Measurements from ENCODE around the gene TOR1AIP1.
A peak's percentile ranks its signal among the peaks of the same experiment; 100 is the strongest.

The TOR1AIP1 gene

DNA sequence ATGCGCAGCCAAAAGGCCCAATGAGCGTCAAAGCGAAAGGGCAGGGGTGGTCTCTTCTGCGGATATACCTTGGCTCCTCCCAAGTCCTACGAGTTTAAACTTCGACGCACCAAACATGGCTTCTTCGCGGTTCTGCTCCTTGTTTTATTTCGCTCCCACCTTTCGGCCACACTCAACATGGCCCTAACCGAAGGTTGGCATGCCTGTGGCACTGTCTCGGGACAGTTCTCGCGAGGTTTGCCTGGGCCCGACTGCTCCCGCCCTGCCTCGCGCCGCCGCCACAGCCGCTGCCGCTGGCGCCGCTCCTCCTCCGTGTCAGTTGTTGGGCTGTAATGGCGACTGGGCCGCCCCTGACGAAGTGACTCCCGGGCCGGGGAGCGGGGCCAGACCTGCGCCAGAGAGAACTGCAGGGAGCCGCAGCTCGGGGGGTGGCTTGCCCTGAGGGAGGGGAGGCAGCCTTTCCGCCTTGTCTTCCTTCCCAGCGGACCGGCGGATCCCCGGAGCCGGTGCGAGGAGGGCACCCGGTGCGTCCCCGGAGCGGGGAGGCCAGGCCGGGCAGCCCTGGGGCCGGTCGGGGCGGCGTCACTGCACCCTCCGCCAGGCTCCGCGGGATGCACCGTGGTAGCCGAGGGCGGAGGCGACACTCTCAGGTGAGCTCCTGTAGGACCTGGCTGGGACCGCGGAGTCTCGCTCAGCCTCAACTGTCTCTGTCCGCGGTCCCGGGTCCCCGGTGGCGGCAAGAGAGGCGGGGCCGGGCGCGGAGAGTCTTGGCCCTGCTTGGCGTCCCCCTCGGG lies 72.6 kb downstream of the TOR1AIP1 start, which contains the start of gene CEP350:
CEP350 (plus strand) TSS at position 318 of the 794 bp plus-strand sequence. CDS start 31,372 bp downstream, outside the sequence.
- H3K27me3 ChIP-seq (ENCODE audit: control insufficient read depth, low read length), result no peaks in the 10 kb centered on the region
- TF ChIP-seq EZH2phosphoT487 (IDR thresholded peaks at IDR 0.05; ENCODE audit: borderline replicate concordance, low read length), result no peak
- TF ChIP-seq, protein P1, sequence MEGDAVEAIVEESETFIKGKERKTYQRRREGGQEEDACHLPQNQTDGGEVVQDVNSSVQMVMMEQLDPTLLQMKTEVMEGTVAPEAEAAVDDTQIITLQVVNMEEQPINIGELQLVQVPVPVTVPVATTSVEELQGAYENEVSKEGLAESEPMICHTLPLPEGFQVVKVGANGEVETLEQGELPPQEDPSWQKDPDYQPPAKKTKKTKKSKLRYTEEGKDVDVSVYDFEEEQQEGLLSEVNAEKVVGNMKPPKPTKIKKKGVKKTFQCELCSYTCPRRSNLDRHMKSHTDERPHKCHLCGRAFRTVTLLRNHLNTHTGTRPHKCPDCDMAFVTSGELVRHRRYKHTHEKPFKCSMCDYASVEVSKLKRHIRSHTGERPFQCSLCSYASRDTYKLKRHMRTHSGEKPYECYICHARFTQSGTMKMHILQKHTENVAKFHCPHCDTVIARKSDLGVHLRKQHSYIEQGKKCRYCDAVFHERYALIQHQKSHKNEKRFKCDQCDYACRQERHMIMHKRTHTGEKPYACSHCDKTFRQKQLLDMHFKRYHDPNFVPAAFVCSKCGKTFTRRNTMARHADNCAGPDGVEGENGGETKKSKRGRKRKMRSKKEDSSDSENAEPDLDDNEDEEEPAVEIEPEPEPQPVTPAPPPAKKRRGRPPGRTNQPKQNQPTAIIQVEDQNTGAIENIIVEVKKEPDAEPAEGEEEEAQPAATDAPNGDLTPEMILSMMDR (IDR thresholded peaks at IDR 0.05; ENCODE audit: low read depth, low read length, poor library complexity, severe bottlenecking), result no peak
- peak within 1 kb of the TSS; percentile 78 for H3K27ac ChIP-seq (ENCODE audit: low read depth, low read length)
- H3K4me1 ChIP-seq (ENCODE audit: control insufficient read depth, low read length), result peaks cover 57% of the 10 kb centered on the region
- H3K4me2 ChIP-seq (ENCODE audit: low read length), result peak within 1 kb of the TSS; percentile 93
- H4K20me1 ChIP-seq (ENCODE audit: control insufficient read depth, insufficient read depth, low read depth, low read length), result peaks cover 15% of the 10 kb centered on the region; the same call in 1 of the 2 replicates
- peaks cover 6% of the 10 kb centered on the region for H3F3A ChIP-seq (ENCODE audit: control insufficient read depth, insufficient read depth)
- H3K9me3 ChIP-seq (ENCODE audit: control insufficient read depth, insufficient read depth, low read length), result no peaks in the 10 kb centered on the region
- H3K36me3 ChIP-seq (ENCODE audit: control insufficient read depth, low read length), result peaks cover 15% of the 10 kb centered on the region; the same call in 1 of the 2 replicates
- peaks cover 55% of the 10 kb centered on the region for H3K79me2 ChIP-seq (ENCODE audit: control insufficient read depth, low read length)
- peak within 1 kb of the TSS; percentile 96 for H3K4me3 ChIP-seq (ENCODE audit: low read length)
- H3K9me2 ChIP-seq (replicated peaks; ENCODE audit: control insufficient read depth, low read length), result no peaks in the 10 kb centered on the region

DNA sequence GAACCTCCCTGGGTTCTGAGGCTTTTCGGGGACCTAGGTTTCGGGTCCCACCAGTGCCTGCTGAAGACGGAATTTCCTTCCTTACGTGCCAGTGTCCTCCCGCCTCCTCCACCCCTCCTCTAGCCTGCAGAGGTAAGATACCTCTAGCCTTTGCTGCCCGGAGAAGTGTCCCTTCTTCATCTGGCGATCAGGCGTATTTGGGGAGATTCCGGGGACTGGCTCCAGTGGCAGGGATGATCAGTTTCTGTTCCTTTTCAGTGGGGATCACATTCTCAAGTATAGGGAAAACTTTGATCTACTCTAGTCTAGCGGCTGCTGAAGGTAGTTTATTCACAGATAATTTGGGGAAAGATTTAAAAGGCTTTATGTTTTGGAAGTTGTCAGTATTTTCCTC lies 73.2 kb downstream of the TOR1AIP1 start:
- TF ChIP-seq, protein P1 (IDR thresholded peaks at IDR 0.05; ENCODE audit: low read depth, low read length, poor library complexity, severe bottlenecking), result no peak
- TF ChIP-seq EZH2phosphoT487 (IDR thresholded peaks at IDR 0.05; ENCODE audit: borderline replicate concordance, low read length), result no peak
- peaks cover 6% of the 10 kb centered on the region for H3F3A ChIP-seq (ENCODE audit: control insufficient read depth, insufficient read depth)
- peaks cover 15% of the 10 kb centered on the region; the same call in 1 of the 2 replicates for H3K36me3 ChIP-seq (ENCODE audit: control insufficient read depth, low read length)
- peak overlapping the region; percentile 78 for H3K27ac ChIP-seq (ENCODE audit: low read depth, low read length)
- H3K4me3 ChIP-seq (ENCODE audit: low read length), result peak overlapping the region; percentile 96
- H4K20me1 ChIP-seq (ENCODE audit: control insufficient read depth, insufficient read depth, low read depth, low read length), result peaks cover 15% of the 10 kb centered on the region; the same call in 1 of the 2 replicates
- H3K9me2 ChIP-seq (replicated peaks; ENCODE audit: control insufficient read depth, low read length), result no peaks in the 10 kb centered on the region
- H3K4me2 ChIP-seq (ENCODE audit: low read length), result peak overlapping the region; percentile 93
- no peaks in the 10 kb centered on the region for H3K9me3 ChIP-seq (ENCODE audit: control insufficient read depth, insufficient read depth, low read length)
- H3K79me2 ChIP-seq (ENCODE audit: control insufficient read depth, low read length), result peaks cover 60% of the 10 kb centered on the region
- H3K4me1 ChIP-seq (ENCODE audit: control insufficient read depth, low read length), result peaks cover 57% of the 10 kb centered on the region
- H3K27me3 ChIP-seq (ENCODE audit: control insufficient read depth, low read length), result no peaks in the 10 kb centered on the region

DNA sequence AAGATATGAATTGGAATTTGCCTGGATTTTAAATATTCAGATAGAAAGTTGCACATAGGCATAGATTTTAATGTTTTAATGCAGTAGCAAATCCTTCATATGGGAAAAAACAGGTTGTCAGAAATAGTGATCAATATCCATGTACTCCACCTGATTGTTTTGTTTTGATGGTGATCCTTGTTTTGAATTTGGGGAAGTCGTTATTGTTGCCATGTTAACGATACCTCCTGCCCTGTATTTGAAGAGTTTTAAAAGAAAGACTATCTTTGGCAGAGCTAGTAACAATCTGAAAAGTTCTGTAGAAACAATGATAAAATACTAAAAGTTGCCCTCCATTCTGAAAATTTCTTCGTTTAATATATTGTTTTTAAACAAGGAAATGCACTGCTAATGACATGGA lies 73.6 kb downstream of the TOR1AIP1 start:
- no peak for TF ChIP-seq EZH2phosphoT487 (IDR thresholded peaks at IDR 0.05; ENCODE audit: borderline replicate concordance, low read length)
- TF ChIP-seq, protein P1 (IDR thresholded peaks at IDR 0.05; ENCODE audit: low read depth, low read length, poor library complexity, severe bottlenecking), result no peak
- peaks cover 6% of the 10 kb centered on the region for H3F3A ChIP-seq (ENCODE audit: control insufficient read depth, insufficient read depth)
- H3K79me2 ChIP-seq (ENCODE audit: control insufficient read depth, low read length), result peaks cover 65% of the 10 kb centered on the region
- H3K9me2 ChIP-seq (replicated peaks; ENCODE audit: control insufficient read depth, low read length), result no peaks in the 10 kb centered on the region
- peaks cover 53% of the 10 kb centered on the region for H3K4me1 ChIP-seq (ENCODE audit: control insufficient read depth, low read length)
- peak overlapping the region; percentile 93 for H3K4me2 ChIP-seq (ENCODE audit: low read length)
- peak overlapping the region; percentile 78 for H3K27ac ChIP-seq (ENCODE audit: low read depth, low read length)
- no peaks in the 10 kb centered on the region for H3K9me3 ChIP-seq (ENCODE audit: control insufficient read depth, insufficient read depth, low read length)
- peaks cover 15% of the 10 kb centered on the region; the same call in 1 of the 2 replicates for H3K36me3 ChIP-seq (ENCODE audit: control insufficient read depth, low read length)
- H3K27me3 ChIP-seq (ENCODE audit: control insufficient read depth, low read length), result no peaks in the 10 kb centered on the region
- peak overlapping the region; percentile 96 for H3K4me3 ChIP-seq (ENCODE audit: low read length)
- peaks cover 15% of the 10 kb centered on the region; the same call in 1 of the 2 replicates for H4K20me1 ChIP-seq (ENCODE audit: control insufficient read depth, insufficient read depth, low read depth, low read length)

Measured in DOHH2 (cell line).